Sigmoid colon (tissue), 7 donors: ENCODE data around the gene ZNF273. TPM values are rescaled to one million over a fixed set of nuclear protein-coding genes. Genes with fewer than 3 reads are reported as not detected.

Source experiments
- DNase-seq: peaks from one replicate; pipeline ENCODE4 v3.0.0-alpha.2; 2019
- H3K27ac ChIP-seq, 4 donors: fragments of 200-600 bp; sonication (generic); one replicate each; pipeline ENCODE4 v1.5.1; 2016 to 2019; ENCODE audit warnings: mild to moderate bottlenecking in 1 of 4
- H3K27me3 ChIP-seq, 3 donors: fragments of 200-600 bp; sonication (generic); one replicate each; pipeline ENCODE4 v1.5.1; 2019; ENCODE audit warnings: mild to moderate bottlenecking in 1 of 3
- H3K36me3 ChIP-seq, 4 donors: fragments of 200-600 bp; sonication (generic); one replicate each; pipeline ENCODE4 v1.5.1; 2016 to 2019
- H3K4me1 ChIP-seq, 4 donors: fragments of 200-600 bp; sonication (generic); one replicate each; pipeline ENCODE4 v1.5.1; 2017 to 2019
- H3K4me3 ChIP-seq, 4 donors: fragments of 200-600 bp; sonication (generic); one replicate each; pipeline ENCODE4 v1.5.1; 2017 to 2019; ENCODE audit warnings: mild to moderate bottlenecking in 2 of 4, moderate library complexity in 1 of 4
- H3K9me3 ChIP-seq, 4 donors: fragments of 200-600 bp in 3 of 4; sonication (generic) in 3 of 4; one replicate each; pipeline versions ENCODE4 v1.5.1 to v1.6.1; 2013 to 2019
- CTCF ChIP-seq, 4 experiments: fragments of 450-650 bp in 3 of 4; fragments of 200-600 bp in 1 of 4; IDR thresholded peaks; one replicate each; pipeline ENCODE4 v1.5.1; 2016 to 2019; ENCODE audit warnings: antibody characterized with exemption in 4 of 4, mild to moderate bottlenecking in 3 of 4, moderate library complexity in 2 of 4
- EP300 ChIP-seq, 4 donors: sonication (generic); formaldehyde crosslinking; IDR thresholded peaks; one replicate each; pipeline ENCODE4 v1.6.1; 2017; ENCODE audit warnings: antibody characterized with exemption in 4 of 4
- POLR2A ChIP-seq, 2 donors: fragments of 450-650 bp; IDR thresholded peaks; one replicate each; pipeline ENCODE4 v1.6.1; 2016; ENCODE audit warnings: antibody characterized with exemption in 2 of 2, mild to moderate bottlenecking in 2 of 2, moderate library complexity in 2 of 2
- POLR2AphosphoS5 ChIP-seq, 4 donors: sonication (generic); formaldehyde crosslinking; IDR thresholded peaks; one replicate each; pipeline ENCODE4 v1.6.1; 2017; ENCODE audit warnings: antibody characterized with exemption in 4 of 4
- WGBS, 2 donors: extraction: QIAGEN DNeasy Blood & Tissue Kit; methylation state at CpG; one replicate each; pipeline ENCODE4 v1.1.7; 2013; 5-methylcytosine and 5-hydroxymethylcytosine counted together
- intact Hi-C: fragments of 100-400 bp; cut with DNase I; formaldehyde crosslinking; loops from one replicate; pipeline ENCODE4 v1.15.1; 2023
- polyA plus RNA-seq, 3 donors: library from polyadenylated mRNA; stranded (reverse); fragments of 200-250 nt; gene quantifications; one replicate each; pipeline ENCODE4 v1.2.3, GENCODE V29; 2013
- total RNA-seq, 4 donors: library from RNA; depleted of rRNA; stranded (reverse); fragments of >200 nt; gene quantifications; one replicate each; pipeline ENCODE4 v1.1.0, GENCODE V29; 2016
- donor health status: healthy with polysubstance abuse.
- donor health status: Bipolar disorder and iron deficiency.
- donor health status: healthy.

Gene ZNF273
- total and polyA plus RNA-seq, 7 donors, result 1.2 to 38.2 (median 7.5) TPM

GRCh38 chr7:64951250-64951848, 48.3 kb downstream of the ZNF273 start:
- H3K9me3 ChIP-seq, result no peaks in the 10 kb centered on the region
- no peak for DNase-seq
- H3K36me3 ChIP-seq, result no peaks in the 10 kb centered on the region
- WGBS, 2 donors, result 4 to 18% methylated on average over 1 of the region's 1 CpG
- H3K4me1 ChIP-seq, result peaks cover 0 to 12% (median 11%) of the 10 kb centered on the region in 4 donors
- H3K27me3 ChIP-seq, result peaks cover 10 to 24% (median 13%) of the 10 kb centered on the region in 3 donors
- intact Hi-C loops, result loop anchor here (10.0 kb wide), 1 partner anchor 433 kb away; no protein-coding TSS in a partner anchor
- TF ChIP-seq EP300 (IDR thresholded peaks at IDR 0.05), result no peak
- peak; percentile 67 to 82 (median 74) for TF ChIP-seq CTCF (IDR thresholded peaks at IDR 0.05)
- H3K27ac ChIP-seq, result no peak overlapping the region
- H3K4me3 ChIP-seq, result no peak overlapping the region

GRCh38 chr7:64959072-64959747, 56.1 kb downstream of the ZNF273 start:
- WGBS, 2 donors, result 81 to 83% methylated on average over 3 of the region's 3 CpGs
- H3K4me1 ChIP-seq, result no peaks in the 10 kb centered on the region

GRCh38 chr7:64965594-64965993, 62.5 kb downstream of the ZNF273 start:
- Histone ChIP-seq H3K9me3 (no peaks in the 10 kb centered on the region), H3K4me1 (no peaks in the 10 kb centered on the region), H3K36me3 (no peaks in the 10 kb centered on the region), H3K27me3 (no peaks in the 10 kb centered on the region), H3K4me3 (no peak overlapping the region), H3K27ac (no peak overlapping the region)
- no peak for DNase-seq
- intact Hi-C loops, result no loop called here
- TF ChIP-seq POLR2AphosphoS5 (IDR thresholded peaks at IDR 0.05) (no peak), CTCF (IDR thresholded peaks at IDR 0.05) (no peak), EP300 (IDR thresholded peaks at IDR 0.05) (no peak), POLR2A (IDR thresholded peaks at IDR 0.05) (no peak)

More at GRCh38 chr7:64959072-64959747, 56.1 kb downstream of the ZNF273 start:
- no peaks in the 10 kb centered on the region for H3K27me3 ChIP-seq
- no peaks in the 10 kb centered on the region for H3K9me3 ChIP-seq
- H3K4me3 ChIP-seq, result no peak overlapping the region
- intact Hi-C loops, result loop anchor here (10.0 kb wide), 1 partner anchor 426 kb away; no protein-coding TSS in a partner anchor
- H3K36me3 ChIP-seq, result no peaks in the 10 kb centered on the region
- no peak overlapping the region for H3K27ac ChIP-seq
- TF ChIP-seq POLR2AphosphoS5 (IDR thresholded peaks at IDR 0.05), result no peak
- TF ChIP-seq CTCF (IDR thresholded peaks at IDR 0.05), result no peak
- TF ChIP-seq POLR2A (IDR thresholded peaks at IDR 0.05), result no peak
- no peak for TF ChIP-seq EP300 (IDR thresholded peaks at IDR 0.05)
- DNase-seq, result no peak

- H3K4me1 ChIP-seq, result no peaks in the 10 kb centered on the region
- H3K9me3 ChIP-seq, result peaks cover 7 to 23% (median 20%) of the 10 kb centered on the region in 4 donors
- intact Hi-C loops, result no loop called here
- H3K27me3 ChIP-seq, result no peaks in the 10 kb centered on the region
- WGBS, 2 donors, result 96 to 98% methylated on average over 5 of the region's 5 CpGs
- DNase-seq, result no peak
- no peak overlapping the region for H3K4me3 ChIP-seq
- H3K27ac ChIP-seq, result no peak overlapping the region
- peaks cover 5 to 47% (median 24%) of the 10 kb centered on the region in 4 donors for H3K36me3 ChIP-seq
- no peak for TF ChIP-seq POLR2AphosphoS5 (IDR thresholded peaks at IDR 0.05)
- TF ChIP-seq CTCF (IDR thresholded peaks at IDR 0.05), result no peak
- no peak for TF ChIP-seq POLR2A (IDR thresholded peaks at IDR 0.05)
- no peak for TF ChIP-seq EP300 (IDR thresholded peaks at IDR 0.05)
Measured at GRCh38 chr7:64978497-64979203, 75.6 kb downstream of the ZNF273 start.

Other genes starting within 250 kb of the ZNF273 start
- 1 to 10 TPM; 3.0 to 8.3 (median 4.5) TPM for gene ZNF107, start 237.1 kb upstream of the ZNF273 start, total RNA-seq
- 1 to 10 TPM in 2 of 3 donors, under 1 TPM in 1; 0.60 to 6.0 (median 1.6) TPM for gene ZNF107, start 237.1 kb upstream of the ZNF273 start, polyA plus RNA-seq
- gene ZNF138, start 108.8 kb upstream of the ZNF273 start, total RNA-seq, result 10 to 100 TPM in 2 of 4 donors, 1 to 10 TPM in 2; 8.4 to 26.0 (median 11.2) TPM
- 1 to 10 TPM; 3.9 to 6.0 (median 5.1) TPM for gene ZNF138, start 108.8 kb upstream of the ZNF273 start, polyA plus RNA-seq
- gene ZNF117, start 87.8 kb downstream of the ZNF273 start, total RNA-seq, result 10 to 100 TPM in 2 of 4 donors, 1 to 10 TPM in 2; 7.3 to 19.1 (median 9.2) TPM
- 1 to 10 TPM in 2 of 3 donors, under 1 TPM in 1; 0.69 to 2.2 (median 1.2) TPM for gene ZNF117, start 87.8 kb downstream of the ZNF273 start, polyA plus RNA-seq
- 10 to 100 TPM in 3 of 4 donors, 1 to 10 TPM in 1; 9.6 to 19.1 (median 14.7) TPM for gene ERV3-1, start 103.4 kb downstream of the ZNF273 start, total RNA-seq
- 1 to 10 TPM in 1 of 3 donors, under 1 TPM in 2; 0.60 to 4.9 (median 0.69) TPM for gene ERV3-1, start 103.4 kb downstream of the ZNF273 start, polyA plus RNA-seq